Epithelial cell of prostate (primary cell): ENCODE measurements around the gene JDP2.
A peak's percentile ranks its signal among the peaks of the same experiment; 100 is the strongest.
"Not testable (repeated sequence)": the region's sequence is repeated elsewhere in the genome, so short reads cannot be mapped to it uniquely, and the experiment has no call there.

ENCODE experiments used
- DNase-seq: peaks from one replicate; pipeline ENCODE4 v3.0.0-alpha.2; 2011; ENCODE audit warnings: low read depth, low spot score
- H3K27ac ChIP-seq: fragments of 450-650 bp; 2 replicates; pipeline ENCODE4 v1.5.1; 2017; ENCODE audit warnings: mild to moderate bottlenecking

Gene JDP2

GRCh38 chr14:75474127-75474526 is 46.3 kb downstream of the JDP2 start:
- not testable (repeated sequence) for H3K27ac ChIP-seq, DNase-seq

- DNase-seq, result no peak
- H3K27ac ChIP-seq, result no peak overlapping the region
These were observed 48.6 kb downstream of the JDP2 start for GRCh38 chr14:75476274-75476995.

GRCh38 chr14:75477881-75478280 is 50.1 kb downstream of the JDP2 start:
- H3K27ac ChIP-seq, result no peak overlapping the region
- DNase-seq, result no peak

- no peak for DNase-seq
- no peak overlapping the region for H3K27ac ChIP-seq
These were observed 52.2 kb downstream of the JDP2 start for GRCh38 chr14:75479770-75480600.

- no peak overlapping the region for H3K27ac ChIP-seq
- no peak for DNase-seq
These were observed 54.5 kb downstream of the JDP2 start for GRCh38 chr14:75482366-75482765.

GRCh38 chr14:75484711-75485429 is 57.0 kb downstream of the JDP2 start:
- no peak for DNase-seq
- no peak overlapping the region for H3K27ac ChIP-seq

- no peak for DNase-seq
- H3K27ac ChIP-seq, result no peak overlapping the region
These were observed 58.5 kb downstream of the JDP2 start for GRCh38 chr14:75486318-75486717.

GRCh38 chr14:75487155-75487671 is 59.4 kb downstream of the JDP2 start:
- DNase-seq, result peak; percentile 31
- no peak overlapping the region for H3K27ac ChIP-seq

GRCh38 chr14:75489480-75489837 is 61.6 kb downstream of the JDP2 start:
- H3K27ac ChIP-seq, result no peak overlapping the region
- DNase-seq, result no peak

GRCh38 chr14:75491376-75491978 is 63.7 kb downstream of the JDP2 start:
- H3K27ac ChIP-seq, result no peak overlapping the region
- DNase-seq, result no peak

GRCh38 chr14:75492832-75493591 is 65.2 kb downstream of the JDP2 start:
- DNase-seq, result no peak

GRCh38 chr14:75493592-75494087 is 65.8 kb downstream of the JDP2 start:
- no peak overlapping the region for H3K27ac ChIP-seq
- no peak for DNase-seq

More at GRCh38 chr14:75492832-75493591, 65.2 kb downstream of the JDP2 start:
- no peak overlapping the region for H3K27ac ChIP-seq

GRCh38 chr14:75494896-75495295 is 67.1 kb downstream of the JDP2 start:
- H3K27ac ChIP-seq, result no peak overlapping the region
- no peak for DNase-seq

GRCh38 chr14:75495399-75495798 is 67.6 kb downstream of the JDP2 start:
- no peak for DNase-seq
- no peak overlapping the region for H3K27ac ChIP-seq

GRCh38 chr14:75495882-75496281 is 68.1 kb downstream of the JDP2 start:
- H3K27ac ChIP-seq, result no peak overlapping the region
- DNase-seq, result no peak

GRCh38 chr14:75496755-75497154 is 68.9 kb downstream of the JDP2 start:
- H3K27ac ChIP-seq, result no peak overlapping the region
- no peak for DNase-seq

GRCh38 chr14:75497191-75497590 is 69.4 kb downstream of the JDP2 start:
- no peak for DNase-seq
- H3K27ac ChIP-seq, result no peak overlapping the region

- DNase-seq, result no peak
- no peak overlapping the region for H3K27ac ChIP-seq
These were observed 69.9 kb downstream of the JDP2 start for GRCh38 chr14:75497701-75498100.

GRCh38 chr14:75499084-75499875 is 71.5 kb downstream of the JDP2 start:
- DNase-seq, result no peak
- H3K27ac ChIP-seq, result no peak overlapping the region
